T-helper 2 cell (primary cell): Measurements from ENCODE around the gene ACACB.
A peak's percentile ranks its signal among the peaks of the same experiment; 100 is the strongest.

ENCODE experiments used
- DNase-seq, 5 experiments: peaks; one replicate each; pipeline versions ENCODE4 v3.0.0 to v3.0.0-alpha.2; 2012 to 2022

ACACB gene

DNA sequence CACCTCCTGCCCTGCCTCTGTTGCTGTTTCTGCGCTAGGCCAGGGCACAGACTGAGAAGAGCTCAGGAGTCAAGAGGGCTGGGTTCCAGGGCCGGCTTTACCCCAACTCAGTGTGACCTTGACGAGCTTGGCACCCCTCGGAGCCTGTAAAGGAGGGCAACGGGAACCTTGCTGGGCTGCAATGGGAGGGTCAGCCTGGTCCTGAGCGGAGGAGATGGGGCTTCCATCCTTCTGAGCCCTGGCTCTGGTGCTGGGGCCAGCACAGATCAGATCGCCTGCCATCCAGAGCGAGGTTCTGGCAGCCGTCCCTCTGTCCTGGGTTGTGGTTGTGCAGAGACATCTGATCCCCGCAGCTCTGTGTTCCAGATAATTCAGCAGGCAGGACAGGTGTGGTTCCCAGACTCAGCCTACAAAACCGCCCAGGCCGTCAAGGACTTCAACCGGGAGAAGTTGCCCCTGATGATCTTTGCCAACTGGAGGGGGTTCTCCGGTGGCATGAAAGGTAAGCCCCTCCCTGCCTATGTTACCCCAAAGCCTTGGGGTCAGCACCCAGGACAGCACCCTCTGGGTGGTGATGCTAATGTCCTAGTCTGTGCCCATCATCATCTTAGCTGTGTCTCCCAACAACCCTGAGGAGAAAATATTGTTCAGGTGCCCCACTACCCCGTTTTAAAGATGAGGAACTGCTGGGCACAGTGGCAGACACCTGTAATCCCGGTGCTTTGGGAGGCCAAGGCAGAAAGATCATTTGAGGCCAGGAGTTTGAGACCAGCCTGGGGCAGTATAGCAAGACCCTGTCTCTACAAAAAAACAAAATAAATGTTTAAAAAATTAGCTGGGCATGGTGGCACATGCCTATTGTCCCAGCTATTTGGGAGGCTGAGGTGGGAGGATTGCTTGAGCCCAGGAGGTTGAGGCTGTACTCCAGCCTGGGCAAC, 142.5 kb downstream of the ACACB start:
- DNase-seq = no peak

DNA sequence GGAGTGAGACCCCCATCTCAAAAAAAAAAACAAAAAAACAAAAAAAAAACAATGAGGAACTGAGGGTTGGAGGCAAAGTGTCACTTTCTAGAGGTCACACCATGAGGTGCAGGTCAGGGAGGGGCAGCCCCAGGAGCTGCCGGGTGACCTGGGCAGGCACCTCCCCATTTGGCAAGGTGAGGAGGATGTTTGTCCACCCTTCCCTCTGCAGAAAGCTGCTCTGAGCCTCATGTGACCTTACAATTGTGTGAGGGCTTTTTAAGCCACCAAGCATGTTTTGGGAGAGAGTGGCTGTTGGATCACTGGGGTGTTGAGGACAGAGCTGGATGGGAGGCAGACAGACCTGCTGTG, 143.1 kb downstream of the ACACB start:
- DNase-seq = no peak

DNA sequence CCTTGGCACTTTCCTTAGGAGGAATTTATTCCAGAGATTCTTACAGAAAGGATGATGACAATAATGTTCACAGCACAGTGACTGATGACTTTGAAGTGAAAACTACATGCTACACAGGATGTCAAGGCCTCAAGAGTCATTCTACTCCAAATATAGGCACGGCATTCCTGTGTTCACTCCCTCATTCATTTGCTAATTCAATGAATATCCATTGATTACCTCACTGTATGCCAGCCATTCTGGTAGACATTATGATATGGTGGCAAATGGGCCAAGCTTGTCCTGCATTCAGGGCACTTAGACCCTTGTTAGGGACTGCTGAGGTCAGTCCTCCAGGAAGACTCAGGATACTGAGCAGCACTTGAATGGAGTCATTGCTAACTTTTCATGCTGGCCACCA, 144.7 kb downstream of the ACACB start:
- no peak for DNase-seq

DNA sequence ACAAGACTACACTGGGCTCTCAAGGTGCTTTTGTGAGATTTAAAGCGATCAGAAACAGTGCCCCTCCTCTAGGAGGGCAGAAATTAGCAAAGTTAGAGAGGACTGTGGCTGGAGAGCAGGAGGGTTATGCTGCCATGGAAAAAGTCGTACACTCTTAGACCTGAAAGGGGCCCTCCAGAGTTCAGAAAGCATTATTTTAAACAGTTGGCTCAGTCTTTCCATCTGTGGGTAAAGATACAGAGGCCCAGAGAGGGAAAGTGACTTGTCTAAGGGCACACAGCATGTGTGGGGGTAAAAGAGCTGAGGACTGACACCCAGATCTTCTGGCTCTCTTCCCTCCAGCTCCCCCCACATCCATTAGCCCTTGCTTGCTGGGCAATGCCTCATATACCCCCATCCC, 145.6 kb downstream of the ACACB start:
- no peak for DNase-seq

- DNase-seq = no peak
Observed at GRCh38 chr12:109263439-109263838, 147.1 kb downstream of the ACACB start.

DNA sequence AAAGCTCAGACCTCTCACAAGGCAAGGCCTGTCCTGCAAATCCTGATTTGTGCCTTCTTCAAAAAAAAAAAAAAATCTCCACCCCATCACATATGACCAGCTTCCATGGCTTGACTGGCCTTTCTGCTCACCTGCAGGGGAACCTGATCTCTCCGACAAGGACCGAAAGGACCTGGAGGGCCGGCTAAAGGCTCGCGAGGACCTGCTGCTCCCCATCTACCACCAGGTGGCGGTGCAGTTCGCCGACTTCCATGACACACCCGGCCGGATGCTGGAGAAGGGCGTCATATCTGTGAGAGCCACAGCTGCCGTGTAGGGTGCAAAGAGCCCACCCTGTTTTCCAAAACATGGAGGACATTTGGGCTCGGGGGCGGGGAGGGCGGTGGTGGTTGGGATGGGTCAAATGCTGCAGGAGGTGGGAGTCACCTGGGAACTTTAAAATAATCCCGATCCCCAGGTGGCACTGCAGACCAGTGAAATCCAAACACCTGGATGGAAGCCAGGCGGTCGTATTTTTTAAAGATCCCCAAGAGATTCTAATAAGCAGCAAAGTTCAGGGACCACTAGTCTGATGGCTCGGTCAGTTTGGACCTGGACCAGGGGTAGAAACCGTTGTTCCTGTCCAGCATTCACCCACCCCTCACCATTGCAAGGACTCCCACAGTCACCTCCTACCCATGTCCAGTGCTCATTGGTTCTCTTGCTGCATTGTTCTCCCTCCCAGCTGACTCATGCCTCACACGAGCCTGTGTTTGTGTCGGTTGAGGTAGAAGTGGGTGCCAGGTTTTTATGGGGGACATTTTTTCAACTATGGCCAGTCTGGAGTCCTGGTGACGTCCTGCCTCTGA, 147.9 kb downstream of the ACACB start:
- DNase-seq = peak in 4 of 5 experiments; percentile 17 to 66 (median 27)

DNA sequence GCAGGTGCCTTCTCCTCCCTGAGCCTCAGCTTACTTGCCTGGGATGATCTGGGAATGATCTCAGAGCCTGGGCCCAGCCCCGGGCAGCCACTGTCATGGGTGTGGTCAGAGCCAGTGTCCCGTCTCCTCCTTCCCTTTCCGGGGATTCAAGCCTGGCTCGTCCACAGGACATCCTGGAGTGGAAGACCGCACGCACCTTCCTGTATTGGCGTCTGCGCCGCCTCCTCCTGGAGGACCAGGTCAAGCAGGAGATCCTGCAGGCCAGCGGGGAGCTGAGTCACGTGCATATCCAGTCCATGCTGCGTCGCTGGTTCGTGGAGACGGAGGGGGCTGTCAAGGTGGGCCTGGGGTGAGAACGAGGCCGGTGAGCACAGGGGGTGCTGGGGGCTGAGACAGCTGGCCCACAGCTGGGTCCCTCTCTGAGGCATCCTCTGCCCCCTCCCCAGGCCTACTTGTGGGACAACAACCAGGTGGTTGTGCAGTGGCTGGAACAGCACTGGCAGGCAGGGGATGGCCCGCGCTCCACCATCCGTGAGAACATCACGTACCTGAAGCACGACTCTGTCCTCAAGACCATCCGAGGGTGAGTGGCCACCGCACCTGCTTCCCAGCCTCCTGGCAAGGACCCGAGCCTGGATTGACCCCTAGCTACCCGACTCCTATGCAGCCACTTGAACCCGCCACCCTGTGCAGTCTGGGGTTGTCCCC, 148.7 kb downstream of the ACACB start:
- no peak for DNase-seq

DNA sequence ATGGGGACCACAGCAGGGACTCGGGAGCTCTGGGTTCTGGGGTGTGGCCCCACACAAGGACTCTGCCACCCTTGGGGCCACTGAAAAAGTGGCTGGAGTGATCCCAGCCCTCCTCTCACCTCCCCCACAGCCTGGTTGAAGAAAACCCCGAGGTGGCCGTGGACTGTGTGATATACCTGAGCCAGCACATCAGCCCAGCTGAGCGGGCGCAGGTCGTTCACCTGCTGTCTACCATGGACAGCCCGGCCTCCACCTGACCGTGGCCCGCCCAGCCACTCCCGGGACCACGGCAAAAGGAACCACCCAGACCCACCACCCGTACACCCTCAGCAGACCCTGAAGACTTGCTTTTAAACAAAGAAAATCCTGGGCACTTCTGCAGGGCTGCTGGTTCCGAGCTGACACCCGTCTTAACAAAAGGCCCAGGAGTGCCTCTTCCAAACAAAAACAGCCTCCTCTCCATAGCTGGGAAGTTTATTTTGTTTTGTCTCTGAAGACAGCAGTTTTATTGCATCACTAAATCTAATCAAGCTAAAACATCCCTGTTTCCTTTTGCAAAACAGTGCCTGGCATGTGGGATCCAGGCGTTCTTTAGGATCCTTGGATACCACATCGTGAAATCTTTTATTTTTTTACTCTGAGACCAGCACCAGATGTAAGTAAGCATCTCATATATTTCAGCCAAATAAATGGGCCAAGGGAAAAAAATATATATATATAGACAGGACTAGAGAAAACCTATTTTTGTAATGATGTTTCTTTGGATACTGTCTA, 149.9 kb downstream of the ACACB start:
- no peak for DNase-seq

DNA sequence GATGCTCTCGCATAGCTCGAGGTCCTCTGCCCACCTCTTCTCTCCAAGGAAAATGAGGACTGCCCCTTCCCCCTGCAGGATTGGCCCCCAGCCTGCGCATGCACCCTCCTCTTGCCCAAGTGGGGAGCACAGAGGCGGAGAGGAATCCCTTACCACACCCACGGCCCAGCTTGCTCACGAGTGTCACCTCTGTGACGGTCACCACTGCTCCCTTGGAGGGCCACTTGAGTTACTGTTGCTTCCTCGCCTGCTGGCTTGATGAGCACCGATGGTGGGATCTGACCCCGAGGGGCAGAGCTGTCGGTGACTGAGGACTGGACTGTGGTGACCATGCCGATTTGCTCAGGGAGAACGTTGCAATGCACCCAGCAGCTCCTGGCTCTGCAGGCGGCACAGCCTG, 151.0 kb downstream of the ACACB start:
- DNase-seq = no peak

- DNase-seq = no peak
Observed at GRCh38 chr12:109268896-109269295, 152.5 kb downstream of the ACACB start.

GRCh38 chr12:109269428-109269827, 153.0 kb downstream of the ACACB start:
- no peak for DNase-seq

GRCh38 chr12:109270494-109270893, 154.1 kb downstream of the ACACB start:
- no peak for DNase-seq

GRCh38 chr12:109271418-109271817, 155.0 kb downstream of the ACACB start:
- DNase-seq = no peak

- DNase-seq = no peak
Observed at GRCh38 chr12:109273354-109273753, 157.0 kb downstream of the ACACB start.

GRCh38 chr12:109274381-109274780, 158.0 kb downstream of the ACACB start:
- no peak for DNase-seq

DNA sequence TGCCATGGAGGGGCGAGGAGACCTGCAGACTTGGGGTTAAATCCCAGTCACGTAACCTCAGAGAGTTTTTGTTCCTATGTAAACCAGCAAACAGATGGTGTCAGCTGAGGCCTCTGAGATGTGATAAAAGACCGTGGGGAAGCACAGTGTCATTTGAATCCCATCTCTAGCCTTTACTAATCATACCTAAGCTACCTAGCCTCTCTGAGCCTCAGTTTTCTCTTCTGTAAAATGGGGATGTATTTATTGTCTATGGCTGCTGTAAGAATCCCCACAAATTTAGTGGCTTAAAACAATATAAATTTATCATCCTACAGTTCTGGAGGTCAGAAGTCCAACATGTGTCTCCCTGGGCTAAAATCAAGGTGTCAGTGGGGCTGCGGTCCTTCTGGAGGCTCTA, 158.8 kb downstream of the ACACB start:
- no peak for DNase-seq

DNA sequence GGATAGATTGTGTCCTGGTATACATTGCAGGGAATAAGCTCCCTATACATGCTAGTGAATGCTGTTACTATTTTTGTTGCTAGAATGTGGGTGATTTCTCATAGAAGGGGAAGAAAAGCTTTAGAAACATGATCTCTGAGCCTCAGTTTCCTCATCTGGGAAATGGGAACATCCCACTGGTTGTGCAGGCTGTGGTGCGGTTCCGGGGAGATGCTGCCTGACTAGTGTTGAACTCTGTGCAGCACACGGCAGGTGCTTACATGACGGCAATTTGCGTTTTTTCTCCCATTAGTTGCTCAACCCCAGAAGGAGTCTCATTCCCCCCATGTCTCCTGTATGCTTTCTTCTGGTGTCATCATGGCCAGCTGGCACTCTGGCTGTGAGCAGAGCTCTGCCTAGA, 159.8 kb downstream of the ACACB start:
- no peak for DNase-seq

DNA sequence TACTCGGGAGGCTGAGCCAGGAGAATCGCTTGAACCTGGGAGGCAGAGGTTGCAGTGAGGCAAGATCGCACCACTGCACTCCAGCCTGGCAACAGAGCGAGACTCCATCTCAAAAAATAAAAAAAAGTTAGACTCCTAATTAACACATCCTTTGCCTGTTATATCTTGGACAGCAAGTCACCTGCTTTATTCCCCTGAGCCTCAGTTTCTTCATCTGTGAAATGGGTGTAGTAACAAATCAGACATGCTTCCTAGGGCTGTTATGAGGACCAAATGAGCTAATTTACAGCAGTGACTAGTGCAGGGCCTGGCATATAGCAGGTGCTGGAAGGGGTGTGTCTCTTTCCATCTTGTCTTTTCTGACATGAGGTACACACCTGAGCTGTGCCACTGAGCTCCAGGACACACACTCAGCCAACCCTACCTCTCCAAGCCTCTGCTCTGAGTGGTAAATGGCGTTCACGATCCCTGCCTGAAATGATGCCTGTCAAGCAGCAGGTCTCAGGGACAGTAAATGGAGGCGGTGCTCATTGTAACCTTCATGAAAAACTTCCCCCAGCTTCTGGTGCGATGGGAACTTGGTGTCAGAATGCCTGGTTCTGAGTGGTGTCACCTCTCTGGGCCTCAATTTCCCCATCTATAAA, 161.0 kb downstream of the ACACB start:
- no peak for DNase-seq

DNA sequence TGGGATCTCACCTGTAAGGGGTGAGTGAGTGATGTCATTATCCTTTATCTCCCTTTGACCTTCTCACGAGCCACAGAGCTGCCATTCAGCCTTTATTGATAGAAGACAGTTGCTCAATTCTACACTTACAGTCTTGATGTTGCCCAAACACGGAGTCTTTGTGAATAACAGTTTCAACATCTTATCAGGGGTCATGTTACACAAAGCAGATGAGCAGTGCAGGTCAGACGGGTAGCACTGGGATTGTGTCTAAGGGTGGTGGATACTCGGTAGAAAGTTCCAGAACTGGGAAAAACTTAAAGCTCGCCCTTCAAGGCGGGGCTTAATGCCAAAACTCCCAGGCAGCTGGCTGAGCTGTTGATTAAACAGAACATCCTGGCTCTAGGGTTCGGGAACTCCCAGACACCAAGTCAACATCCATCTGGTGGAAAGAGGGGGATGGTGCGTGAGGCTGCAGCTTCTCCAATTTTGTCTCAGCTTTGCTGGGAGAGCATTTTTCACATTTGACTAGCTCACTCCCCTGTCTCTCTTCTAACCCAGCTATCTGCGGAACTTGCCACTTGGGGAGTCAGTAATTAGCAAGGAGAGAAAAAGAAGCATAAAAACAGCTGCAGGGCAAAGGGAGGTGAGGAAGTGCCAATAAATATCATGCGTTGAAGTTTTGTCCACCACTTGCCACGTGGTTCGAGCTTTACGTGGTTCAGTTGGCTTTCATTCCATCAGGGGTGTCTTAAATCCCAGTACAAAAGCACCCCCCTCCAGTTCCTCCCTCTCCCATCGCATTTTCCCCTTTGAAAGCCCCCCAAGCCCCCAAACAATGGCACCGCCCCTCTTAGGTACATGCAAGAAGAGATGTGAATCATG, 161.7 kb downstream of the ACACB start:
- DNase-seq = no peak

- DNase-seq = no peak
Observed at GRCh38 chr12:109278912-109279311, 162.5 kb downstream of the ACACB start.

GRCh38 chr12:109279525-109279924, 163.1 kb downstream of the ACACB start:
- no peak for DNase-seq
